HepG2 (cell line): ENCODE measurements around the gene IL13. TPM values are rescaled to one million over a fixed set of nuclear protein-coding genes. Genes with fewer than 3 reads are reported as not detected.

Experiments used
- ATAC-seq: fragments of 200-7000 bp; cut with Tn5 transposase; 3 replicates; pipeline ENCODE4 v1.9.1; 2020; ENCODE audit warnings: mild to moderate bottlenecking, moderate library complexity
- BruUV-seq: library from RNA; stranded (reverse); fragments of 400-500 nt; replicated peaks from 2 replicates; lab custom pipeline; 2021; lab: Mats Ljungman, UMichigan
- CTCF ChIA-PET: fragments of 300-600 bp; formaldehyde crosslinking; extraction: SDS; loops from one replicate; lab custom pipeline; 2021; ENCODE audit warnings: low total read pairs, inconsistent platforms, low intra/inter-chr PET ratio; lab: Yijun Ruan, JAX
- POLR2A ChIA-PET: fragments of 350-600 bp; sonication (Branson Sonifier 250); formaldehyde crosslinking; loops from one replicate; lab custom pipeline; 2020; ENCODE audit warnings: antibody characterized with exemption, inconsistent platforms; lab: Yijun Ruan, JAX
- DNase-seq: peaks from one replicate; pipeline ENCODE4 v3.0.0-alpha.2; 2015; ENCODE audit warnings: low spot score
- FAIRE-seq: peaks from 3 replicates; lab custom pipeline; 2011; peaks lifted over from hg19 to GRCh38; lab: Jason Lieb, UNC
- H2AFZ ChIP-seq: one replicate; pipeline ENCODE4 v1.6.1; 2011; ENCODE audit warnings: low read length, inconsistent platforms
- H3K27ac ChIP-seq: fragments of 300-600 bp; 3 replicates; pipeline ENCODE4 v1.8.0; 2011; ENCODE audit warnings: mixed run types, mild to moderate bottlenecking, mixed read lengths, low read length, inconsistent platforms; ENCODE audit not compliant: insufficient read depth; ENCODE audit errors: extremely low read length
- H3K27me3 ChIP-seq, 2 experiments: fragments of 200-600 bp in 1 of 2; 2 replicates in 1 of 2; 3 replicates in 1 of 2; pipeline versions ENCODE4 v1.6.0 to v1.8.0; 2011; ENCODE audit warnings: low read length in 2 of 2, mild to moderate bottlenecking in 2 of 2, moderate library complexity in 2 of 2, inconsistent platforms in 1 of 2; ENCODE audit not compliant: insufficient read depth in 2 of 2, control insufficient read depth in 1 of 2
- H3K36me3 ChIP-seq, 2 experiments: fragments of 200-600 bp in 1 of 2; replicated peaks in 1 of 2; 2 replicates in 1 of 2; 3 replicates in 1 of 2; pipeline versions ENCODE4 v1.5.1 to v1.8.0; 2011; ENCODE audit warnings: low read length in 2 of 2, inconsistent platforms in 1 of 2; ENCODE audit not compliant: insufficient read depth in 2 of 2, control insufficient read depth in 1 of 2
- H3K4me1 ChIP-seq: 2 replicates; pipeline ENCODE4 v1.5.1; 2012; ENCODE audit warnings: low read length, inconsistent platforms; ENCODE audit not compliant: insufficient read depth
- H3K4me2 ChIP-seq: 2 replicates; pipeline ENCODE4 v1.6.0; 2011; ENCODE audit warnings: low read depth, low read length, inconsistent platforms
- H3K4me3 ChIP-seq, 3 experiments: fragments of 200-600 bp in 1 of 3; sonication (generic), shearing (Covaris generic) in 1 of 3; replicated peaks in 1 of 3; 2 replicates each; pipeline ENCODE4 v1.5.1; 2011 to 2016; ENCODE audit warnings: low read length in 3 of 3, inconsistent platforms in 2 of 3, low read depth in 2 of 3, mild to moderate bottlenecking in 2 of 3, control low read depth in 1 of 3, mixed read lengths in 1 of 3; ENCODE audit not compliant: insufficient read depth in 1 of 3
- H3K79me2 ChIP-seq: one replicate; pipeline ENCODE4 v1.6.1; 2011; ENCODE audit warnings: low read length, inconsistent platforms; ENCODE audit not compliant: insufficient read depth
- H3K9ac ChIP-seq: 2 replicates; pipeline ENCODE4 v1.6.0; 2011; ENCODE audit warnings: mild to moderate bottlenecking, low read depth, low read length, inconsistent platforms; ENCODE audit not compliant: insufficient read depth
- H3K9me3 ChIP-seq: 2 replicates; pipeline ENCODE4 v1.5.1; 2012; ENCODE audit warnings: mild to moderate bottlenecking, low read length
- H4K20me1 ChIP-seq: 2 replicates; pipeline ENCODE4 v1.6.0; 2011; ENCODE audit warnings: inconsistent platforms, mild to moderate bottlenecking, low read length, moderate library complexity; ENCODE audit not compliant: insufficient read depth
- SAFB2 ChIP-seq: sonication (generic); formaldehyde crosslinking; IDR thresholded peaks from 2 replicates; pipeline ENCODE4 v1.5.1; 2020; ENCODE audit warnings: missing genetic modification reagents, low read depth, mild to moderate bottlenecking, borderline replicate concordance
- ZMYM3 ChIP-seq: sonication (generic); formaldehyde crosslinking; IDR thresholded peaks from 2 replicates; pipeline ENCODE4 v1.5.1; 2020; ENCODE audit warnings: mild to moderate bottlenecking, missing genetic modification reagents
- ZNF629 ChIP-seq: sonication (generic); formaldehyde crosslinking; conservative IDR thresholded peaks from 2 replicates; pipeline ENCODE4 v1.5.0; 2020; ENCODE audit warnings: missing genetic modification reagents
- WGBS: methylation state at CpG from one replicate; pipeline ENCODE4 v1.1.6; 2017; ENCODE audit warnings: low lambda C conversion rate; 5-methylcytosine and 5-hydroxymethylcytosine counted together
- in situ Hi-C: cut with HindIII; loops from 2 replicates; pipeline ENCODE4 v1.10.0; 2017; ENCODE audit warnings: low pct_unique_long_range_greater_than_20kb; ENCODE audit not compliant: extremely low pct_ligation_motif_present
- intact Hi-C: fragments of 100-400 bp; cut with micrococcal nuclease; formaldehyde crosslinking; loops from one replicate; pipeline ENCODE4 v1.10.0; 2022; ENCODE audit not compliant: unreplicated experiment
- polyA plus RNA-seq, 8 experiments: library from polyadenylated mRNA; depleted of rRNA in 3 of 8; stranded (reverse) in 7 of 8; unstranded in 1 of 8; fragments of >200 nt; fragmentation: Illumina TruSeq in 4 of 8; extraction: Trizol in 4 of 8; gene quantifications; 2 replicates each; pipeline versions ENCODE4 v1.2.1 to v1.2.3, GENCODE V29; 2011 to 2016; ENCODE audit warnings: low read depth in 4 of 8, missing spikeins in 1 of 8, mixed read lengths in 1 of 8; ENCODE audit not compliant: insufficient read depth in 1 of 8
- total RNA-seq, 5 experiments: library from RNA; depleted of rRNA; stranded (reverse); fragments of >200 nt; fragmentation: Illumina TruSeq; extraction: Trizol; gene quantifications; 2 replicates each; pipeline ENCODE4 v1.2.3, GENCODE V29; 2016; ENCODE audit warnings: low read depth in 1 of 5
- TF ChIP-seq, protein P1 (sequence below): sonication (generic); formaldehyde crosslinking; IDR thresholded peaks from 2 replicates; pipeline ENCODE4 v1.5.0; 2020; ENCODE audit warnings: missing genetic modification reagents
- TF ChIP-seq, protein P2 (sequence below): IDR thresholded peaks from 2 replicates; pipeline ENCODE4 v1.6.1; 2012; ENCODE audit warnings: low read length, improper control_type of control experiment

Gene IL13
- total and polyA plus RNA-seq, 2 of the 13 experiments (the other 11 are each of a cell fraction or from before 2014, with no cell fraction given) = 0.05 TPM; not detected in 1

DNA sequence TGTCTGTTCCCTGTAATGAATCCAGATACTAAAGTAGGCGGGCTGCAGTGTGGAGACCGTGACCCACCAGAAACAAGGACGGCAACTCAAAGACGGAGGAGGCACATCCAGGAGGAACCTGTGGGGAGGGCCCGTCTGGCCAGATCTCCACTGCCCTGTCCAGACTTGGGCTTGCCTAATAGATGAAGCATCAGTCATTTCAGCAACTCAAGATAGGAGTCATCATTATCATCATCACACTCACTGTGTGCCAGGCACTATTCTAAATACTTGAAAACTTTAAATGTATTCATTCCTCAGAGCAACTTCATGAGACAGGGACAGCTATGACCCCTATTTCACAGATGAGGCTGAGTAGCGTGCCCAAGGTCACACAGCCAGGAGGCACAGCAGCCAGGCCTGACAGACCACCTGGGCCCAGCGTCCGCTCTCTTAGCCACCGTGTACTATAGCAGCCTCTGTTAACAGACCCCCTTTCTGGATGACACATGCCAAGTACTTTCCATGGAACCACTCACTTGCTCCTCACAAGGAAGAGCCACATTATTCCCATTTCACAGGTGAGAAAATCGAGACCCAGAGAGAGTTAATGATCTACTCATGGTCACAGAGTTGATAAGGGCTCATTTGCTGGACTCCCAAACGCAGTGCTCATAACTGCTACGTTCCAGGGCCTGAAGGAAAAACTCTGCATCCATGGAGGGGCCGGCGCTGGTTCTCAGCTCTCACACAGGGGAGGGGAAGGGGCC, 10.9 kb downstream of the IL13 start:
- peaks cover 66% of the 10 kb centered on the region for H3K4me1 ChIP-seq
- intact Hi-C loops (no loop called here), in situ Hi-C loops (loop anchor here (25.0 kb wide), 1 partner anchor 282 kb away; no protein-coding TSS in a partner anchor)
- H3K4me3 ChIP-seq = no peak overlapping the region
- H3K27ac ChIP-seq = no peak overlapping the region
- no peak overlapping the region for H2AFZ ChIP-seq
- ATAC-seq (no peak), FAIRE-seq (no peak), DNase-seq (no peak)
- H4K20me1 ChIP-seq = no peaks in the 10 kb centered on the region
- peaks cover 3 to 24% of the 10 kb centered on the region in 2 experiments; a peak in 4 of 5 replicates for H3K27me3 ChIP-seq
- POLR2A ChIA-PET = no interaction called here
- no peak overlapping the region for H3K4me2 ChIP-seq
- H3K79me2 ChIP-seq = no peaks in the 10 kb centered on the region
- no peaks in the 10 kb centered on the region for H3K9me3 ChIP-seq
- no TSS peak for BruUV-seq
- no peak overlapping the region for H3K9ac ChIP-seq
- TF ChIP-seq, protein P1, sequence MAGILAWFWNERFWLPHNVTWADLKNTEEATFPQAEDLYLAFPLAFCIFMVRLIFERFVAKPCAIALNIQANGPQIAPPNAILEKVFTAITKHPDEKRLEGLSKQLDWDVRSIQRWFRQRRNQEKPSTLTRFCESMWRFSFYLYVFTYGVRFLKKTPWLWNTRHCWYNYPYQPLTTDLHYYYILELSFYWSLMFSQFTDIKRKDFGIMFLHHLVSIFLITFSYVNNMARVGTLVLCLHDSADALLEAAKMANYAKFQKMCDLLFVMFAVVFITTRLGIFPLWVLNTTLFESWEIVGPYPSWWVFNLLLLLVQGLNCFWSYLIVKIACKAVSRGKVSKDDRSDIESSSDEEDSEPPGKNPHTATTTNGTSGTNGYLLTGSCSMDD (CRISPR knock-in tag) = no peak
- TF ChIP-seq SAFB2 (CRISPR knock-in tag) (no peak), ZNF629 (CRISPR knock-in tag) (peak; percentile 88), ZMYM3 (peak; percentile 70)
- TF ChIP-seq, protein P2, sequence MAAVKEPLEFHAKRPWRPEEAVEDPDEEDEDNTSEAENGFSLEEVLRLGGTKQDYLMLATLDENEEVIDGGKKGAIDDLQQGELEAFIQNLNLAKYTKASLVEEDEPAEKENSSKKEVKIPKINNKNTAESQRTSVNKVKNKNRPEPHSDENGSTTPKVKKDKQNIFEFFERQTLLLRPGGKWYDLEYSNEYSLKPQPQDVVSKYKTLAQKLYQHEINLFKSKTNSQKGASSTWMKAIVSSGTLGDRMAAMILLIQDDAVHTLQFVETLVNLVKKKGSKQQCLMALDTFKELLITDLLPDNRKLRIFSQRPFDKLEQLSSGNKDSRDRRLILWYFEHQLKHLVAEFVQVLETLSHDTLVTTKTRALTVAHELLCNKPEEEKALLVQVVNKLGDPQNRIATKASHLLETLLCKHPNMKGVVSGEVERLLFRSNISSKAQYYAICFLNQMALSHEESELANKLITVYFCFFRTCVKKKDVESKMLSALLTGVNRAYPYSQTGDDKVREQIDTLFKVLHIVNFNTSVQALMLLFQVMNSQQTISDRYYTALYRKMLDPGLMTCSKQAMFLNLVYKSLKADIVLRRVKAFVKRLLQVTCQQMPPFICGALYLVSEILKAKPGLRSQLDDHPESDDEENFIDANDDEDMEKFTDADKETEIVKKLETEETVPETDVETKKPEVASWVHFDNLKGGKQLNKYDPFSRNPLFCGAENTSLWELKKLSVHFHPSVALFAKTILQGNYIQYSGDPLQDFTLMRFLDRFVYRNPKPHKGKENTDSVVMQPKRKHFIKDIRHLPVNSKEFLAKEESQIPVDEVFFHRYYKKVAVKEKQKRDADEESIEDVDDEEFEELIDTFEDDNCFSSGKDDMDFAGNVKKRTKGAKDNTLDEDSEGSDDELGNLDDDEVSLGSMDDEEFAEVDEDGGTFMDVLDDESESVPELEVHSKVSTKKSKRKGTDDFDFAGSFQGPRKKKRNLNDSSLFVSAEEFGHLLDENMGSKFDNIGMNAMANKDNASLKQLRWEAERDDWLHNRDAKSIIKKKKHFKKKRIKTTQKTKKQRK = no peak
- TF ChIP-seq, all 625 proteins: peak for 2
- no peaks in the 10 kb centered on the region for H3K36me3 ChIP-seq
- WGBS = 71% methylated on average over 13 of the region's 14 CpGs
- CTCF ChIA-PET = no interaction called here
